ENCODE results near the gene NCAPD3. TPM values are rescaled to one million over a fixed set of nuclear protein-coding genes. Genes with fewer than 3 reads are reported as not detected.

Gene NCAPD3
- total RNA-seq, 1 experiment from 2014 or later = 52.2 TPM

GRCh38 chr11:134230339-134230738, 6.6 kb upstream of the NCAPD3 start:
- Mint-ChIP-seq H3K27ac (no peak overlapping the region), H3K27me3 (ENCODE audit: low read depth) (peaks cover 6% of the 10 kb centered on the region), H3K4me3 (no peak overlapping the region), H3K9me3 (no peaks in the 10 kb centered on the region), H3K36me3 (ENCODE audit: insufficient read depth in 1 of 3, low read depth in 3 of 3) (peaks cover 0 to under 1% (median 0%) of the 10 kb centered on the region in 3 experiments; a peak in 2 of 7 replicates), H3K4me1 (peaks cover 9 to 19% of the 10 kb centered on the region in 2 experiments)
- no peak overlapping the region for H3K56ac ChIP-seq (ENCODE audit: insufficient read length, low read depth, low read length)
- peaks cover 4% of the 10 kb centered on the region for H3K23me2 ChIP-seq (ENCODE audit: insufficient read length, low read depth, low read length, poor library complexity, severe bottlenecking)
- no CpG with 5 or more reads among the region's 4 CpGs for WGBS (ENCODE audit: extremely low coverage, insufficient read length, low lambda C conversion rate)
- H2AFZ ChIP-seq (ENCODE audit: low read length) = no peak overlapping the region
- no peak overlapping the region for H4K8ac ChIP-seq (replicated peaks; ENCODE audit: insufficient read length, low read depth, low read length)
- no peak overlapping the region for H2BK5ac ChIP-seq (ENCODE audit: insufficient read length, low read length)
- no peak overlapping the region for H4K5ac ChIP-seq (ENCODE audit: insufficient read length, low read depth, low read length)
- no peaks in the 10 kb centered on the region for H3K79me1 ChIP-seq (ENCODE audit: insufficient read depth, low read depth, low read length, poor library complexity, severe bottlenecking)
- H4K20me1 ChIP-seq (ENCODE audit: control insufficient read depth, insufficient read depth, insufficient read length) = no peaks in the 10 kb centered on the region
- no peak overlapping the region for H3K27ac ChIP-seq (ENCODE audit: insufficient read length, low read depth, low read length)
- H4K91ac ChIP-seq (ENCODE audit: insufficient read length, low read depth, low read length) = no peak overlapping the region
- no peak overlapping the region for H3K18ac ChIP-seq (ENCODE audit: insufficient read length, low read depth, low read length)
- H3K4me1 ChIP-seq (ENCODE audit: insufficient read depth, low read length) = no peaks in the 10 kb centered on the region
- TF ChIP-seq CTCF (conservative IDR thresholded peaks at IDR 0.05) = no peak
- no peak for DNase-seq
- H3K23ac ChIP-seq (ENCODE audit: insufficient read length, low read depth, low read length) = no peak overlapping the region
- H3T11ph ChIP-seq (ENCODE audit: low read length) = no peak overlapping the region
- H3K9me3 ChIP-seq (ENCODE audit: control insufficient read depth, low read depth, low read length) = no peaks in the 10 kb centered on the region
- H3K4ac ChIP-seq (ENCODE audit: low read depth, low read length) = no peak overlapping the region
- no peak overlapping the region for H3K4me2 ChIP-seq (ENCODE audit: insufficient read depth, insufficient read length, low read length)
- H3K27me3 ChIP-seq (ENCODE audit: insufficient read depth, low read length) = no peaks in the 10 kb centered on the region
- no peak overlapping the region for H2BK12ac ChIP-seq (ENCODE audit: insufficient read length, low read depth, low read length)
- H2BK20ac ChIP-seq (ENCODE audit: low read depth, low read length, poor library complexity, severe bottlenecking) = no peak overlapping the region
- no peaks in the 10 kb centered on the region; the same call in 1 of the 2 replicates for H3K79me2 ChIP-seq (ENCODE audit: insufficient read depth, low read length)
- H2AK5ac ChIP-seq (ENCODE audit: insufficient read length, low read length) = no peak overlapping the region
- H2BK120ac ChIP-seq (ENCODE audit: low read depth, low read length, poor library complexity, severe bottlenecking) = no peak overlapping the region
- H3K14ac ChIP-seq (ENCODE audit: insufficient read depth, low read length) = no peak overlapping the region
- H3K9ac ChIP-seq (ENCODE audit: extremely low read depth, insufficient read length, low read length) = no peak overlapping the region
- H2BK15ac ChIP-seq (ENCODE audit: low read depth, low read length) = no peak overlapping the region
